ENCODE data around the gene ZFP36. TPM values are rescaled to one million over a fixed set of nuclear protein-coding genes. Genes with fewer than 3 reads are reported as not detected.
A peak's percentile ranks its signal among the peaks of the same experiment; 100 is the strongest.

The ZFP36 gene
- total RNA-seq, 1 donor from 2014 or later, result 111 TPM

- H3K27ac Mint-ChIP-seq, result peak overlapping the region; percentile 78
- no peak overlapping the region for H3K4me3 Mint-ChIP-seq
- DNase-seq (ENCODE audit: low spot score in 2 of 2, unreplicated experiment in 2 of 2), result no peak
- H3K36me3 Mint-ChIP-seq, result peaks cover 20% of the 10 kb centered on the region
- H3K27me3 Mint-ChIP-seq (ENCODE audit: low read depth), result no peaks in the 10 kb centered on the region
- peaks cover 25% of the 10 kb centered on the region for H3K4me1 Mint-ChIP-seq
- no peak for TF ChIP-seq CTCF (IDR thresholded peaks at IDR 0.05; ENCODE audit: unreplicated experiment)
- H3K9me3 Mint-ChIP-seq, result no peaks in the 10 kb centered on the region
Measured at GRCh38 chr19:39430675-39431593, 24.3 kb downstream of the ZFP36 start.

- Mint-ChIP-seq H3K27ac (no peak overlapping the region), H3K4me1 (peaks cover 35% of the 10 kb centered on the region), H3K27me3 (ENCODE audit: low read depth) (no peaks in the 10 kb centered on the region), H3K4me3 (no peak overlapping the region), H3K9me3 (no peaks in the 10 kb centered on the region), H3K36me3 (peaks cover 16% of the 10 kb centered on the region)
- DNase-seq (ENCODE audit: low spot score in 2 of 2, unreplicated experiment in 2 of 2), result no peak
- TF ChIP-seq CTCF (IDR thresholded peaks at IDR 0.05; ENCODE audit: unreplicated experiment), result no peak
Measured at GRCh38 chr19:39432677-39433025, 26.0 kb downstream of the ZFP36 start.

GRCh38 chr19:39433480-39434079, 26.9 kb downstream of the ZFP36 start:
- Mint-ChIP-seq H3K4me1 (peaks cover 29% of the 10 kb centered on the region), H3K27me3 (ENCODE audit: low read depth) (no peaks in the 10 kb centered on the region), H3K4me3 (peak overlapping the region; percentile 49), H3K9me3 (no peaks in the 10 kb centered on the region), H3K27ac (peak overlapping the region; percentile 47), H3K36me3 (peaks cover 16% of the 10 kb centered on the region)
- no peak for TF ChIP-seq CTCF (IDR thresholded peaks at IDR 0.05; ENCODE audit: unreplicated experiment)
- no peak for DNase-seq (ENCODE audit: low spot score in 2 of 2, unreplicated experiment in 2 of 2)

GRCh38 chr19:39434123-39435076, 27.8 kb downstream of the ZFP36 start:
- TF ChIP-seq CTCF (IDR thresholded peaks at IDR 0.05; ENCODE audit: unreplicated experiment), result no peak
- Mint-ChIP-seq H3K27ac (peak overlapping the region; percentile 56), H3K4me3 (peak overlapping the region; percentile 100), H3K27me3 (ENCODE audit: low read depth) (no peaks in the 10 kb centered on the region), H3K36me3 (peaks cover 16% of the 10 kb centered on the region), H3K9me3 (no peaks in the 10 kb centered on the region), H3K4me1 (peaks cover 23% of the 10 kb centered on the region)
- no peak for DNase-seq (ENCODE audit: low spot score in 2 of 2, unreplicated experiment in 2 of 2)
